ENCODE results near the gene NUAK2. TPM values are rescaled to one million over a fixed set of nuclear protein-coding genes. Genes with fewer than 3 reads are reported as not detected.

NUAK2 gene
- total RNA-seq, 2 experiments from 2014 or later = 5.3 to 9.1 TPM

DNA sequence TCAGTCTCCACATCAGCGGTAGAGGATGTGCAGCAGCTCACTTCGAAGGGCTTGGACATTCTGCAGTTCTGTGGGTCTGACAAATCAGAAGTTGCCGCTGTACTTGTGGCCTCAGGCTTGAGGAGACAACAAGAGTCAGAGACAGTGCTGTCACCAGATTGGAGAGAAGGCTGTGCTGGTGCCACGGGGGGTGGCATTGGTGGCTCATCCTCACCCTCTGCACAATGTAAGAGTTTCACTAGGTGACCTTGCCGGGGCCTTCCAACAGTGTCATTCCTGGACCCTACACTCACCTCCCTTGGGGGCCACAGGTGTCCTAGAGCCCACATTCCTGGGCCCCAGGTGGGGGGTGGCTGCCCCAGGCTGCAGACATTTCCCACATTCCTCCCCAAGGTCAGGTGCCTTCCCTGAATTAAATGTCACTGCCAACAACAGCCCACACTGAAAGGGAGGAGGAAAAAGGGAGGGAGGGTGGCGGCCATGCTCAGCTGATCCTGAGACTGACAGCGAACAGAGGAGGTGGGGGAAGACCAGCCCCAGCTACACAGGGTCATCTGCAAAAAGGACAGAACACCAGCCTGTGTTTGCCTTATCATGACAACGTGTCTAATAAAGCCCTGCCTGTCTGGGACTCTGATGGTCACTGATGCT lies 47.4 kb downstream of the NUAK2 start:
- DNase-seq (ENCODE audit: low spot score) = peak; percentile 49
- intact Hi-C loops (cut with micrococcal nuclease; ENCODE audit: unreplicated experiment) = loop anchor here (1.0 to 5.0 kb wide), 4 partner anchors 14 to 213 kb away; partner anchors contain the start of gene TMCC2
- BruUV-seq (replicated peaks) = no TSS peak

DNA sequence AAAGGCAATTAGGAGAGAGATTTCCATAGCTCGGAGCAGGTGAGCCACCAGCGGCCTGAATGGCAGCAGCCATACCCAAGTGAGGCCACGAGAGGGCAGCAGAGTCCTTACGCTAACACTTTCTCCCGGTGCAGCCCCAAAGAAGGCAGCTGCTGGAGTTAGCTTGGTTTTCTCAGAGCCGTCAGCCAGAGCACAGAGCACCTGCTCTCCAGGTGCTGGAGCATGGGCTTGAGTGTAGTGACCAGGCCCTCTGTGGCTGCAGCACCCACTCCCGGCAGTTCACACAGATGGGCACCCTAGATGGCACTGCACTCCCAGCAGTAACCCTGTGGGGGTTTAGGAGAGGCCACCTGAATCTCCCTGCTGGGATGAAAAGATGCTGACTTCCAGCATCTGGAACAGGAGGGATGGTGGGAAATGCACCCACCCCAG lies 48.0 kb downstream of the NUAK2 start:
- no peaks in the 10 kb centered on the region for H3K36me3 ChIP-seq (ENCODE audit: insufficient read depth, low read length)
- H3K27ac ChIP-seq (ENCODE audit: low read depth, low read length, poor library complexity, severe bottlenecking) = peak overlapping the region; percentile 18
- ChIA-PET CTCF (ENCODE audit: unreplicated experiment) (interaction anchor here (0.6 to 3.6 kb wide), 11 partner anchors 11 to 75 kb away, joined by 3 to 60 read pairs (median 6); no protein-coding TSS in a partner anchor), POLR2A (interaction anchor here (0.7 to 4.1 kb wide), 6 partner anchors 9 to 54 kb away, joined by 3 to 45 read pairs (median 4); partner anchors contain the start of gene NUAK2)
- intact Hi-C loops (cut with micrococcal nuclease; ENCODE audit: unreplicated experiment) = loop anchor here (1.0 to 5.0 kb wide), 4 partner anchors 46 to 214 kb away; partner anchors contain the start of gene TMCC2
- H3K9me3 ChIP-seq (ENCODE audit: low read length) = no peaks in the 10 kb centered on the region
- H4K20me1 ChIP-seq (ENCODE audit: insufficient read depth, low read length) = no peaks in the 10 kb centered on the region
- no peak overlapping the region for H3K4me3 ChIP-seq (ENCODE audit: low read depth, low read length, poor library complexity, severe bottlenecking)
- peak; percentile 89 for DNase-seq (ENCODE audit: low spot score)
- peak overlapping the region; percentile 1; the same call in 1 of the 2 replicates for H2AFZ ChIP-seq (ENCODE audit: low read length)
- H3K79me2 ChIP-seq (ENCODE audit: insufficient read depth, low read depth, low read length) = no peaks in the 10 kb centered on the region
- BruUV-seq (replicated peaks) = no TSS peak
- no peak for TF ChIP-seq EZH2phosphoT487 (IDR thresholded peaks at IDR 0.05; ENCODE audit: borderline replicate concordance, low read depth, low read length)
- TF ChIP-seq, protein P1, sequence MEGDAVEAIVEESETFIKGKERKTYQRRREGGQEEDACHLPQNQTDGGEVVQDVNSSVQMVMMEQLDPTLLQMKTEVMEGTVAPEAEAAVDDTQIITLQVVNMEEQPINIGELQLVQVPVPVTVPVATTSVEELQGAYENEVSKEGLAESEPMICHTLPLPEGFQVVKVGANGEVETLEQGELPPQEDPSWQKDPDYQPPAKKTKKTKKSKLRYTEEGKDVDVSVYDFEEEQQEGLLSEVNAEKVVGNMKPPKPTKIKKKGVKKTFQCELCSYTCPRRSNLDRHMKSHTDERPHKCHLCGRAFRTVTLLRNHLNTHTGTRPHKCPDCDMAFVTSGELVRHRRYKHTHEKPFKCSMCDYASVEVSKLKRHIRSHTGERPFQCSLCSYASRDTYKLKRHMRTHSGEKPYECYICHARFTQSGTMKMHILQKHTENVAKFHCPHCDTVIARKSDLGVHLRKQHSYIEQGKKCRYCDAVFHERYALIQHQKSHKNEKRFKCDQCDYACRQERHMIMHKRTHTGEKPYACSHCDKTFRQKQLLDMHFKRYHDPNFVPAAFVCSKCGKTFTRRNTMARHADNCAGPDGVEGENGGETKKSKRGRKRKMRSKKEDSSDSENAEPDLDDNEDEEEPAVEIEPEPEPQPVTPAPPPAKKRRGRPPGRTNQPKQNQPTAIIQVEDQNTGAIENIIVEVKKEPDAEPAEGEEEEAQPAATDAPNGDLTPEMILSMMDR (conservative IDR thresholded peaks at IDR 0.05; ENCODE audit: low read length) = peak; percentile 98
- H3K9me2 ChIP-seq (ENCODE audit: insufficient read depth, low read length) = no peaks in the 10 kb centered on the region
- H3K4me1 ChIP-seq (ENCODE audit: insufficient read depth, low read length, poor library complexity, severe bottlenecking) = peaks cover 40% of the 10 kb centered on the region
- peak overlapping the region; percentile 55 for H3K4me2 ChIP-seq (ENCODE audit: low read length)

More for the DNA sequence above, 47.4 kb downstream of the NUAK2 start:
- peak overlapping the region; percentile 1; the same call in 1 of the 2 replicates for H2AFZ ChIP-seq (ENCODE audit: low read length)
- no peak overlapping the region for H3K4me3 ChIP-seq (ENCODE audit: low read depth, low read length, poor library complexity, severe bottlenecking)
- no peaks in the 10 kb centered on the region for H3K9me2 ChIP-seq (ENCODE audit: insufficient read depth, low read length)
- H4K20me1 ChIP-seq (ENCODE audit: insufficient read depth, low read length) = no peaks in the 10 kb centered on the region
- no peaks in the 10 kb centered on the region for H3K9me3 ChIP-seq (ENCODE audit: low read length)
- no peaks in the 10 kb centered on the region for H3K79me2 ChIP-seq (ENCODE audit: insufficient read depth, low read depth, low read length)
- no peaks in the 10 kb centered on the region for H3K36me3 ChIP-seq (ENCODE audit: insufficient read depth, low read length)
- H3K4me1 ChIP-seq (ENCODE audit: insufficient read depth, low read length, poor library complexity, severe bottlenecking) = peaks cover 40% of the 10 kb centered on the region
- ChIA-PET CTCF (ENCODE audit: unreplicated experiment) (interaction anchor here (0.6 to 4.2 kb wide), 12 partner anchors 11 to 74 kb away, joined by 3 to 60 read pairs (median 6); no protein-coding TSS in a partner anchor), POLR2A (interaction anchor here (1.0 to 4.1 kb wide), 5 partner anchors 8 to 51 kb away, joined by 3 to 45 read pairs (median 5); partner anchors contain the start of gene NUAK2)
- peak overlapping the region; percentile 18 for H3K27ac ChIP-seq (ENCODE audit: low read depth, low read length, poor library complexity, severe bottlenecking)
- TF ChIP-seq EZH2phosphoT487 (IDR thresholded peaks at IDR 0.05; ENCODE audit: borderline replicate concordance, low read depth, low read length) = no peak
- TF ChIP-seq, protein P1 (conservative IDR thresholded peaks at IDR 0.05; ENCODE audit: low read length) = no peak
- H3K4me2 ChIP-seq (ENCODE audit: low read length) = peak overlapping the region; percentile 55

Measured in OCI-LY7 (cell line).